ENCODE data around the gene TAPBP.

The TAPBP gene

DNA sequence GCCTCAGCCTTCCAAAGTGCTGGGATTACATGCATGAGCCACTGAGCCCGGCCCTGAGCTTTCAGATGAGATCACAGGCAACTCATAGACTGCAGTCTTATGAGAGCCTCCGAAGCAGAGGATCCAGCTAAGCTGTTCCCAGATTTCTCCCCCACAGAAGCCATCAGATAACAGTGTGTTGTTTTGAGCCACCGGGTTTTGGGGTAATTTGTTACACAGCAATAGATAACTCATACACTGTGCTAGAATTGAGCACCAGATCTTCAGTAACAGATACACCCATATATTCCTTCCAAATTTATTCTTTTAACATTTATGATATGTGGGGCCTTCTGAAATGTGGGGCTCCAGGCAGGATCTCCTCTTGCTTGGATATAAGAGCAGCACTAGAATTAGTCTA lies 22.6 kb upstream of the TAPBP start:
- H3K9me3 ChIP-seq (ENCODE audit: insufficient read depth, low read length) = no peaks in the 10 kb centered on the region
- no peak overlapping the region for H2AFZ ChIP-seq (ENCODE audit: low read depth, low read length, severe bottlenecking)
- no peak overlapping the region for H3K9ac ChIP-seq (ENCODE audit: low read length)

DNA sequence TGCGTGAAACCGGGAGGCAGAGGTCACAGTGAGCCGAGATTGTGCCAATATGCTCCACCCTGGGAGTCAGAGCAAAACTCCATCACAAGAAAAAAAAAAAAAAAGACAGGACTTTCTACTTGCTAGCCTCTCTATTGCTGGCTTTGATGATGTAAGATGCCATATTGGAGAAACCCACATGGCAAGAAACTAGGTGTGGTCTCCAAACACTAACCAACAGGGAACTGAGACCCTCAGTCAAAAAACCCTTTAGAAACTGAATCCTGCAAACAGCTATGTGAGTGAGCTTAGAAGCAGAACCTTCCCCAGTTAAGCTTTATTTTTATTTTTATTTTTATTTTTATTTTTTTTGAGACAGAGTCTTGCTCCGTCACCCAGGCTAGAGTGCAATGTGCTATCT lies 22.0 kb upstream of the TAPBP start:
- no peaks in the 10 kb centered on the region for H3K79me2 ChIP-seq (ENCODE audit: insufficient read depth, low read length)
- H2AFZ ChIP-seq (ENCODE audit: low read depth, low read length, severe bottlenecking) = no peak overlapping the region
- no peak overlapping the region for H3K4me2 ChIP-seq (ENCODE audit: low read depth, low read length, poor library complexity, severe bottlenecking)
- no peaks in the 10 kb centered on the region for H4K20me1 ChIP-seq (ENCODE audit: low read depth, low read length)
- no peaks in the 10 kb centered on the region for H3K9me3 ChIP-seq (ENCODE audit: insufficient read depth, low read length)
- no peaks in the 10 kb centered on the region for H3K36me3 ChIP-seq (ENCODE audit: low read length)
- no peak overlapping the region for H3K4me3 ChIP-seq (ENCODE audit: insufficient read depth, low read length, poor library complexity, severe bottlenecking)
- no peaks in the 10 kb centered on the region for H3F3A ChIP-seq (ENCODE audit: insufficient read depth)
- H3K9me2 ChIP-seq (replicated peaks; ENCODE audit: insufficient read depth, low read length) = no peaks in the 10 kb centered on the region
- TF ChIP-seq EZH2phosphoT487 (conservative IDR thresholded peaks at IDR 0.05; ENCODE audit: low read length) = no peak
- TF ChIP-seq, protein P1, sequence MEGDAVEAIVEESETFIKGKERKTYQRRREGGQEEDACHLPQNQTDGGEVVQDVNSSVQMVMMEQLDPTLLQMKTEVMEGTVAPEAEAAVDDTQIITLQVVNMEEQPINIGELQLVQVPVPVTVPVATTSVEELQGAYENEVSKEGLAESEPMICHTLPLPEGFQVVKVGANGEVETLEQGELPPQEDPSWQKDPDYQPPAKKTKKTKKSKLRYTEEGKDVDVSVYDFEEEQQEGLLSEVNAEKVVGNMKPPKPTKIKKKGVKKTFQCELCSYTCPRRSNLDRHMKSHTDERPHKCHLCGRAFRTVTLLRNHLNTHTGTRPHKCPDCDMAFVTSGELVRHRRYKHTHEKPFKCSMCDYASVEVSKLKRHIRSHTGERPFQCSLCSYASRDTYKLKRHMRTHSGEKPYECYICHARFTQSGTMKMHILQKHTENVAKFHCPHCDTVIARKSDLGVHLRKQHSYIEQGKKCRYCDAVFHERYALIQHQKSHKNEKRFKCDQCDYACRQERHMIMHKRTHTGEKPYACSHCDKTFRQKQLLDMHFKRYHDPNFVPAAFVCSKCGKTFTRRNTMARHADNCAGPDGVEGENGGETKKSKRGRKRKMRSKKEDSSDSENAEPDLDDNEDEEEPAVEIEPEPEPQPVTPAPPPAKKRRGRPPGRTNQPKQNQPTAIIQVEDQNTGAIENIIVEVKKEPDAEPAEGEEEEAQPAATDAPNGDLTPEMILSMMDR (IDR thresholded peaks at IDR 0.05; ENCODE audit: insufficient read depth, low read length, poor library complexity, severe bottlenecking) = no peak
- no peak overlapping the region for H3K27ac ChIP-seq (ENCODE audit: low read depth, low read length)
- H3K27me3 ChIP-seq (ENCODE audit: low read length) = no peaks in the 10 kb centered on the region
- no peak overlapping the region for H3K9ac ChIP-seq (ENCODE audit: low read length)

More for the DNA sequence above, 22.6 kb upstream of the TAPBP start:
- Histone ChIP-seq H3K27me3 (ENCODE audit: low read length) (no peaks in the 10 kb centered on the region), H3F3A (ENCODE audit: insufficient read depth) (no peaks in the 10 kb centered on the region), H4K20me1 (ENCODE audit: low read depth, low read length) (no peaks in the 10 kb centered on the region), H3K4me2 (ENCODE audit: low read depth, low read length, poor library complexity, severe bottlenecking) (no peak overlapping the region), H3K27ac (ENCODE audit: low read depth, low read length) (no peak overlapping the region), H3K4me3 (ENCODE audit: insufficient read depth, low read length, poor library complexity, severe bottlenecking) (no peak overlapping the region), H3K79me2 (ENCODE audit: insufficient read depth, low read length) (no peaks in the 10 kb centered on the region), H3K36me3 (ENCODE audit: low read length) (no peaks in the 10 kb centered on the region), H3K9me2 (replicated peaks; ENCODE audit: insufficient read depth, low read length) (no peaks in the 10 kb centered on the region)
- TF ChIP-seq, protein P1 (IDR thresholded peaks at IDR 0.05; ENCODE audit: insufficient read depth, low read length, poor library complexity, severe bottlenecking) = no peak
- no peak for TF ChIP-seq EZH2phosphoT487 (conservative IDR thresholded peaks at IDR 0.05; ENCODE audit: low read length)

DNA sequence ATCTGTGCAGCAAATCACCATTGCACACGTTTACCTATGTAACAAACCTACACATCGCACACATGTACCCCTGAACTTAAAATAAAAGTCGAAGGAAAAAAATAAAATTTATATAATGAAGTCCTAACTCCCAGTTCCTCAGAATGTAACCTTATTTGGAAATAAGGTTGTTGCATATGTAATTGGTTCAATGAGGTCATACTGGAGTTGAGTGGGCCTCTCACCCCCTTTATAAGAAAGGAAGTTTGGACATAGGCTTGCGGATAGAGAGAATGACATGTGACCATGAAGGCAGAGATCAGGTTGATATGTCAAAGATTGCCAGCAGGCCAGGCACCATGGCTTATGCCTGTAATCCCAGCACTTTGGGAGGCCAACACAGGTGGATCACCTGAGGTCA lies 19.8 kb upstream of the TAPBP start:
- TF ChIP-seq, protein P1 (IDR thresholded peaks at IDR 0.05; ENCODE audit: insufficient read depth, low read length, poor library complexity, severe bottlenecking) = no peak
- TF ChIP-seq EZH2phosphoT487 (conservative IDR thresholded peaks at IDR 0.05; ENCODE audit: low read length) = no peak
- Histone ChIP-seq H3F3A (ENCODE audit: insufficient read depth) (no peaks in the 10 kb centered on the region), H3K4me2 (ENCODE audit: low read depth, low read length, poor library complexity, severe bottlenecking) (no peak overlapping the region), H3K9me3 (ENCODE audit: insufficient read depth, low read length) (no peaks in the 10 kb centered on the region), H3K79me2 (ENCODE audit: insufficient read depth, low read length) (no peaks in the 10 kb centered on the region), H3K9ac (ENCODE audit: low read length) (no peak overlapping the region), H3K4me3 (ENCODE audit: insufficient read depth, low read length, poor library complexity, severe bottlenecking) (no peak overlapping the region), H4K20me1 (ENCODE audit: low read depth, low read length) (no peaks in the 10 kb centered on the region), H3K27ac (ENCODE audit: low read depth, low read length) (no peak overlapping the region), H3K36me3 (ENCODE audit: low read length) (no peaks in the 10 kb centered on the region), H3K27me3 (ENCODE audit: low read length) (no peaks in the 10 kb centered on the region), H2AFZ (ENCODE audit: low read depth, low read length, severe bottlenecking) (no peak overlapping the region), H3K9me2 (replicated peaks; ENCODE audit: insufficient read depth, low read length) (no peaks in the 10 kb centered on the region)

Measured in SU-DHL-6 (cell line).